Activated B cell treated with CpG ODN at 0.5 μM for 24 hours (primary cell): Measurements from ENCODE around the gene CNTNAP4. TPM values are rescaled to one million over a fixed set of nuclear protein-coding genes. Genes with fewer than 3 reads are reported as not detected.

Source experiments
- ATAC-seq: fragments of 200-7000 bp; cut with Tn5 transposase; one replicate; pipeline ENCODE4 v1.10.0; 2021; ENCODE audit warnings: low read depth, mild to moderate bottlenecking, moderate library complexity
- CTCF ChIA-PET: fragments of 350-600 bp; sonication (Branson Sonifier 250); formaldehyde crosslinking; loops from one replicate; lab custom pipeline; 2021; ENCODE audit warnings: antibody characterized with exemption; lab: Charles Lee
- POLR2A ChIA-PET: fragments of 350-600 bp; sonication (Branson Sonifier 250); formaldehyde crosslinking; loops from one replicate; lab custom pipeline; 2021; ENCODE audit warnings: antibody characterized with exemption; lab: Charles Lee
- DNase-seq: peaks from one replicate; pipeline ENCODE4 v3.0.0; 2022
- H3K27ac Mint-ChIP-seq: one replicate; pipeline ENCODE4 v1.8.0; 2020; ENCODE audit warnings: mixed read lengths
- H3K27me3 Mint-ChIP-seq: one replicate; pipeline ENCODE4 v1.8.0; 2021; ENCODE audit warnings: mixed read lengths
- H3K36me3 Mint-ChIP-seq: one replicate; pipeline ENCODE4 v1.8.0; 2021; ENCODE audit warnings: low read depth, mixed read lengths
- H3K4me1 Mint-ChIP-seq: one replicate; pipeline ENCODE4 v1.8.0; 2021; ENCODE audit warnings: mixed read lengths
- H3K4me3 Mint-ChIP-seq: one replicate; pipeline ENCODE4 v1.8.0; 2020; ENCODE audit warnings: mild to moderate bottlenecking, mixed read lengths
- H3K9me3 Mint-ChIP-seq: one replicate; pipeline ENCODE4 v1.8.0; 2020; ENCODE audit warnings: mixed read lengths
- CTCF ChIP-seq: fragments of 200-600 bp; IDR thresholded peaks from one replicate; pipeline ENCODE4 v1.8.0; 2022; ENCODE audit warnings: antibody characterized with exemption, mild to moderate bottlenecking
- intact Hi-C: fragments of 100-400 bp; cut with micrococcal nuclease; formaldehyde crosslinking; loops from one replicate; pipeline ENCODE4 v1.15.1; 2024
- total RNA-seq: library from RNA; stranded (reverse); gene quantifications from 2 replicates; pipeline ENCODE4 v1.2.3, GENCODE V29; 2022

The CNTNAP4 gene
- total RNA-seq, 1 donor from 2014 or later, result not detected

- H3K27ac Mint-ChIP-seq, result no peak overlapping the region
- CTCF ChIA-PET, result no interaction called here
- ATAC-seq, result no peak
- H3K36me3 Mint-ChIP-seq, result no peaks in the 10 kb centered on the region
- intact Hi-C loops, result no loop called here
- POLR2A ChIA-PET, result no interaction called here
- no peak overlapping the region for H3K4me3 Mint-ChIP-seq
- no peak for DNase-seq
- TF ChIP-seq CTCF, result no peak
- no peaks in the 10 kb centered on the region for H3K27me3 Mint-ChIP-seq
- H3K9me3 Mint-ChIP-seq, result peaks cover 3% of the 10 kb centered on the region
- H3K4me1 Mint-ChIP-seq, result no peaks in the 10 kb centered on the region
Measured at GRCh38 chr16:76443973-76444372, 166.8 kb downstream of the CNTNAP4 start.

GRCh38 chr16:76444832-76445231, 167.6 kb downstream of the CNTNAP4 start:
- intact Hi-C loops, result no loop called here
- Mint-ChIP-seq H3K27ac (no peak overlapping the region), H3K27me3 (no peaks in the 10 kb centered on the region), H3K9me3 (peaks cover 3% of the 10 kb centered on the region), H3K4me3 (no peak overlapping the region), H3K36me3 (no peaks in the 10 kb centered on the region), H3K4me1 (no peaks in the 10 kb centered on the region)
- POLR2A ChIA-PET, result no interaction called here
- ATAC-seq, result no peak
- no peak for DNase-seq
- CTCF ChIA-PET, result no interaction called here
- no peak for TF ChIP-seq CTCF

DNA sequence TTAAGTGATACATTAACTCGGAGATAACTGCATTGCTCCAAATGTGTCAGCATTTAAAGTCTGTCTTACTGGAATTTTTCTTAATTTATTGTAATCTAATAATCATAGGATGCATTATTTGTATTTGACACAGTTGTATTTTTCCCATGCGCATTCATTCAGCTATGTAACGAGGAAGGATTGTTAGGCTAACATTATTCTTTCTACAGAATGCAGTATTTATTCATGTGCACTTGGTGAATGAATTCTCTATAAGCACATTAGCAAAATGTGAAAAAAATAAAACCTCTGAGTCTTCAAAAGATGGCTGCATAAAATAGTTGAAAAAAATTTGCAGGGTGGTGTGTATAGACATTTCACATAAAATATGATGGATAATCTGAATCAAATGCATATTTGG, 168.6 kb downstream of the CNTNAP4 start:
- no peaks in the 10 kb centered on the region for H3K4me1 Mint-ChIP-seq
- DNase-seq (no peak), ATAC-seq (no peak)
- peaks cover 3% of the 10 kb centered on the region for H3K9me3 Mint-ChIP-seq
- no peaks in the 10 kb centered on the region for H3K36me3 Mint-ChIP-seq
- intact Hi-C loops, result no loop called here
- no peak for TF ChIP-seq CTCF
- H3K27ac Mint-ChIP-seq, result no peak overlapping the region
- no peak overlapping the region for H3K4me3 Mint-ChIP-seq
- ChIA-PET POLR2A (no interaction called here), CTCF (no interaction called here)
- H3K27me3 Mint-ChIP-seq, result no peaks in the 10 kb centered on the region

GRCh38 chr16:76446251-76446650, 169.1 kb downstream of the CNTNAP4 start:
- no peak overlapping the region for H3K4me3 Mint-ChIP-seq
- H3K36me3 Mint-ChIP-seq, result no peaks in the 10 kb centered on the region
- peaks cover 3% of the 10 kb centered on the region for H3K9me3 Mint-ChIP-seq
- H3K27me3 Mint-ChIP-seq, result no peaks in the 10 kb centered on the region
- H3K27ac Mint-ChIP-seq, result no peak overlapping the region
- ATAC-seq (no peak), DNase-seq (no peak)
- ChIA-PET CTCF (no interaction called here), POLR2A (no interaction called here)
- no peak for TF ChIP-seq CTCF
- no peaks in the 10 kb centered on the region for H3K4me1 Mint-ChIP-seq
- intact Hi-C loops, result no loop called here

- H3K27ac Mint-ChIP-seq, result no peak overlapping the region
- intact Hi-C loops, result no loop called here
- H3K9me3 Mint-ChIP-seq, result no peaks in the 10 kb centered on the region
- CTCF ChIA-PET, result no interaction called here
- H3K4me3 Mint-ChIP-seq, result no peak overlapping the region
- no peaks in the 10 kb centered on the region for H3K36me3 Mint-ChIP-seq
- H3K27me3 Mint-ChIP-seq, result no peaks in the 10 kb centered on the region
- DNase-seq (no peak), ATAC-seq (no peak)
- no peaks in the 10 kb centered on the region for H3K4me1 Mint-ChIP-seq
- POLR2A ChIA-PET, result no interaction called here
- TF ChIP-seq CTCF, result no peak
Measured at GRCh38 chr16:76450890-76451289, 173.7 kb downstream of the CNTNAP4 start.
